ENCODE measurements around the gene ZCWPW1. TPM values are rescaled to one million over a fixed set of nuclear protein-coding genes. Genes with fewer than 3 reads are reported as not detected.

The ZCWPW1 gene
- total RNA-seq, 1 experiment from 2014 or later, result 0.45 TPM

DNA sequence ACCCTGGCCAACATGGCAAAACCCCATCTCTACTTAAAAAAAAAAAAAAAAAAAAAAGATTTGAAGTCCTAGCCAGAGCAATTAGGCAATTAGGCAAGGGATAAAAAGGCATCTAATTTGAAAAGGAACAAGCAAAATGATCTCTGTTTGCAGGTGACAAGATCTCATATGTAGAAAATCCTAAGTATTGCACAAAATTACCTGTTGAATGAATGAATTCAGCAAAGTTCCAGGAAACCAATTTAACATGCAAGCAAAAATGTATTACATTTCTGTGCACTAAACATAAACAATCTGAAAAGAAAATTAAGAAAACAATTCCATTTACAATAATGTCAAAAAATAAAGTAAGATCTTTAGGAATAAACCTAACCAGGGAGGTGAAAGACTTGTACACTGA, 65.4 kb downstream of the ZCWPW1 start:
- TF ChIP-seq, protein P1, sequence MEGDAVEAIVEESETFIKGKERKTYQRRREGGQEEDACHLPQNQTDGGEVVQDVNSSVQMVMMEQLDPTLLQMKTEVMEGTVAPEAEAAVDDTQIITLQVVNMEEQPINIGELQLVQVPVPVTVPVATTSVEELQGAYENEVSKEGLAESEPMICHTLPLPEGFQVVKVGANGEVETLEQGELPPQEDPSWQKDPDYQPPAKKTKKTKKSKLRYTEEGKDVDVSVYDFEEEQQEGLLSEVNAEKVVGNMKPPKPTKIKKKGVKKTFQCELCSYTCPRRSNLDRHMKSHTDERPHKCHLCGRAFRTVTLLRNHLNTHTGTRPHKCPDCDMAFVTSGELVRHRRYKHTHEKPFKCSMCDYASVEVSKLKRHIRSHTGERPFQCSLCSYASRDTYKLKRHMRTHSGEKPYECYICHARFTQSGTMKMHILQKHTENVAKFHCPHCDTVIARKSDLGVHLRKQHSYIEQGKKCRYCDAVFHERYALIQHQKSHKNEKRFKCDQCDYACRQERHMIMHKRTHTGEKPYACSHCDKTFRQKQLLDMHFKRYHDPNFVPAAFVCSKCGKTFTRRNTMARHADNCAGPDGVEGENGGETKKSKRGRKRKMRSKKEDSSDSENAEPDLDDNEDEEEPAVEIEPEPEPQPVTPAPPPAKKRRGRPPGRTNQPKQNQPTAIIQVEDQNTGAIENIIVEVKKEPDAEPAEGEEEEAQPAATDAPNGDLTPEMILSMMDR (conservative IDR thresholded peaks at IDR 0.05; ENCODE audit: low read depth, low read length), result no peak
- TF ChIP-seq EZH2 (IDR thresholded peaks at IDR 0.05; ENCODE audit: borderline replicate concordance, low read depth, low read length, poor library complexity, severe bottlenecking), result no peak
- intact Hi-C loops (cut with micrococcal nuclease; ENCODE audit: unreplicated experiment), result no loop called here
- CTCF ChIA-PET, result no interaction called here
- DNase-seq (ENCODE audit: low spot score), result no peak
- POLR2A ChIA-PET (ENCODE audit: low non-redundant PET), result no interaction called here
- Histone ChIP-seq H3K4me3 (ENCODE audit: low read depth, low read length, poor library complexity, severe bottlenecking) (no peak overlapping the region), H3K4me1 (ENCODE audit: insufficient read depth, low read length, poor library complexity, severe bottlenecking) (no peaks in the 10 kb centered on the region), H3K36me3 (ENCODE audit: insufficient read depth, low read length, poor library complexity, severe bottlenecking) (peaks cover 45% of the 10 kb centered on the region), H3K27me3 (replicated peaks; ENCODE audit: insufficient read depth, low read depth, low read length, poor library complexity) (no peaks in the 10 kb centered on the region), H3K9me3 (ENCODE audit: low read depth, low read length, poor library complexity, severe bottlenecking) (no peaks in the 10 kb centered on the region), H3K27ac (ENCODE audit: low read depth, low read length, poor library complexity, severe bottlenecking) (no peak overlapping the region)
- BruUV-seq (replicated peaks), result no TSS peak

DNA sequence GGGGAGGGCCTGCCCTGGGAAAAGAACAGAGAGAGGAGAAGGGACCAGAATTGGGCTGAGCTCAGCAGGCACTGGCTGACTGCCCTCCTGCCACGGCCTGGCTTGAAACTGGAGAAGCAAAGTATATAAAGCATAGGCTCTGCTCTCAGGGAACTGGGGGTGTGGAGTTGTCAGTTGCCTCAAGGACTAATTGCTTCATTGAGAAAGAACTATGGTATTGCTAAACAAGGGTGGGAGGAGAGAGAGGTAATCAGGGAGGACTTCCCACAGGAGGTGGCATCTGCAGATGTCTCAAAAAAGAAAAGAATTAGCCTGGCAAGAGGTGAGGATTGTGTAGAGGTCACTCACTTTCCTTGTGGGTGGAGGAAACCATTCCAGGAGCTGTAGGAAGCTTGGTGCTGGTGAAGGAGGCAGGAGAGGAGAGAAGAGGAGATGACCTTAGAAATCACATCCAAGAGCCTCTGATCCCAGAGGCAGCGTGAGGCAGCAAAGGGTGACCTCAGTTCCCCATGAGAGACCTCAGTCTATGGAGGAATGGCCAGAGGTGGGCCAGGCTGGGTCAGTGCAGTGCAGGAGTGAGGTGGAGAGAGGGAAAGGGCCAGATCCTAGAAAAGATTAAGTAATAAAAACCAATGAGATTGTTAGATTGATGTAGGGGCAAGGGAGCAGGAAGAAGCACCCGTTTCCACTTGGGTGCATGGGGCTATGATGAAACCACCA, 68.2 kb downstream of the ZCWPW1 start:
- no peak for DNase-seq (ENCODE audit: low spot score)
- BruUV-seq (replicated peaks), result no TSS peak
- H3K36me3 ChIP-seq (ENCODE audit: insufficient read depth, low read length, poor library complexity, severe bottlenecking), result peaks cover 62% of the 10 kb centered on the region
- H3K27me3 ChIP-seq (replicated peaks; ENCODE audit: insufficient read depth, low read depth, low read length, poor library complexity), result no peaks in the 10 kb centered on the region
- POLR2A ChIA-PET (ENCODE audit: low non-redundant PET), result no interaction called here
- no peak overlapping the region for H3K27ac ChIP-seq (ENCODE audit: low read depth, low read length, poor library complexity, severe bottlenecking)
- TF ChIP-seq, protein P1 (conservative IDR thresholded peaks at IDR 0.05; ENCODE audit: low read depth, low read length), result no peak
- no peak for TF ChIP-seq EZH2 (IDR thresholded peaks at IDR 0.05; ENCODE audit: borderline replicate concordance, low read depth, low read length, poor library complexity, severe bottlenecking)
- no peaks in the 10 kb centered on the region for H3K4me1 ChIP-seq (ENCODE audit: insufficient read depth, low read length, poor library complexity, severe bottlenecking)
- intact Hi-C loops (cut with micrococcal nuclease; ENCODE audit: unreplicated experiment), result no loop called here
- no peak overlapping the region for H3K4me3 ChIP-seq (ENCODE audit: low read depth, low read length, poor library complexity, severe bottlenecking)
- no peaks in the 10 kb centered on the region for H3K9me3 ChIP-seq (ENCODE audit: low read depth, low read length, poor library complexity, severe bottlenecking)
- CTCF ChIA-PET, result no interaction called here

DNA sequence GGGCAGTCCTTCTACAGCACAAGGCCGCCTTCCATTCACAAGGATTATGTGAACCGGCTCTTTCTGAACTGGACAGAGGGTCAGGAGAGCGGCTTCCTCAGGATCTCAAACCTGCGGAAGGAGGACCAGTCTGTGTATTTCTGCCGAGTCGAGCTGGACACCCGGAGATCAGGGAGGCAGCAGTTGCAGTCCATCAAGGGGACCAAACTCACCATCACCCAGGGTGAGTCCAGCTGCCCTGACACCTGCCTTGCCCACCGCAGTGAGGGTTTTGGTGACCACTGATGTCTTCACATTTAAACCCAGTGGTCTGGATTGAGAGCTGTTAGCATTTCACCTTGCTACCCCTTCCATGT, 69.7 kb downstream of the ZCWPW1 start:
- H3K9me3 ChIP-seq (ENCODE audit: low read depth, low read length, poor library complexity, severe bottlenecking), result no peaks in the 10 kb centered on the region
- ChIA-PET CTCF (no interaction called here), POLR2A (ENCODE audit: low non-redundant PET) (no interaction called here)
- no peak overlapping the region for H3K27ac ChIP-seq (ENCODE audit: low read depth, low read length, poor library complexity, severe bottlenecking)
- H3K36me3 ChIP-seq (ENCODE audit: insufficient read depth, low read length, poor library complexity, severe bottlenecking), result peaks cover 73% of the 10 kb centered on the region
- no TSS peak for BruUV-seq (replicated peaks)
- H3K4me3 ChIP-seq (ENCODE audit: low read depth, low read length, poor library complexity, severe bottlenecking), result no peak overlapping the region
- intact Hi-C loops (cut with micrococcal nuclease; ENCODE audit: unreplicated experiment), result no loop called here
- H3K4me1 ChIP-seq (ENCODE audit: insufficient read depth, low read length, poor library complexity, severe bottlenecking), result no peaks in the 10 kb centered on the region
- TF ChIP-seq, protein P1 (conservative IDR thresholded peaks at IDR 0.05; ENCODE audit: low read depth, low read length), result no peak
- TF ChIP-seq EZH2 (IDR thresholded peaks at IDR 0.05; ENCODE audit: borderline replicate concordance, low read depth, low read length, poor library complexity, severe bottlenecking), result no peak
- H3K27me3 ChIP-seq (replicated peaks; ENCODE audit: insufficient read depth, low read depth, low read length, poor library complexity), result no peaks in the 10 kb centered on the region
- DNase-seq (ENCODE audit: low spot score), result no peak

All from A673 (cell line).